HEK293T (cell line): ENCODE data around the gene CLEC18A.

Experiments
- ARNT ChIP-seq: fragments of 450-650 bp; IDR thresholded peaks from 2 replicates; pipeline ENCODE4 v1.6.1; 2017; ENCODE audit warnings: mild to moderate bottlenecking
- BHLHE40 ChIP-seq: fragments of 450-650 bp; IDR thresholded peaks from 2 replicates; pipeline ENCODE4 v1.6.1; 2016; ENCODE audit warnings: mild to moderate bottlenecking, moderate library complexity, borderline replicate concordance
- CTBP1 ChIP-seq: fragments of 450-650 bp; IDR thresholded peaks from 2 replicates; pipeline ENCODE4 v1.6.1; 2016; ENCODE audit warnings: borderline replicate concordance
- ELF4 ChIP-seq: fragments of 450-650 bp; IDR thresholded peaks from 2 replicates; pipeline ENCODE4 v1.6.1; 2017; ENCODE audit warnings: antibody characterized with exemption
- FOXA1 ChIP-seq: fragments of 450-650 bp; IDR thresholded peaks from 2 replicates; pipeline ENCODE4 v1.6.1; 2016; ENCODE audit warnings: mild to moderate bottlenecking
- FOXK2 ChIP-seq: fragments of 450-650 bp; IDR thresholded peaks from 2 replicates; pipeline ENCODE4 v1.6.1; 2016; ENCODE audit warnings: mild to moderate bottlenecking
- FOXM1 ChIP-seq: fragments of 450-650 bp; IDR thresholded peaks from 2 replicates; pipeline ENCODE4 v1.6.1; 2017; ENCODE audit warnings: mild to moderate bottlenecking, borderline replicate concordance
- HDGF ChIP-seq: fragments of 450-650 bp; IDR thresholded peaks from 2 replicates; pipeline ENCODE4 v1.6.1; 2017; ENCODE audit warnings: antibody characterized with exemption, borderline replicate concordance
- L3MBTL2 ChIP-seq: fragments of 450-650 bp; conservative IDR thresholded peaks from 2 replicates; pipeline ENCODE4 v1.6.1; 2016; ENCODE audit warnings: mild to moderate bottlenecking
- LEF1 ChIP-seq: fragments of 450-650 bp; IDR thresholded peaks from 2 replicates; pipeline ENCODE4 v1.6.1; 2017; ENCODE audit warnings: mild to moderate bottlenecking, borderline replicate concordance
- SP1 ChIP-seq: fragments of 450-650 bp; IDR thresholded peaks from 2 replicates; pipeline ENCODE4 v1.6.1; 2017
- SUZ12 ChIP-seq: fragments of 450-650 bp; IDR thresholded peaks from 2 replicates; pipeline ENCODE4 v1.6.1; 2016; ENCODE audit warnings: mild to moderate bottlenecking
- TARDBP ChIP-seq: fragments of 450-650 bp; IDR thresholded peaks from 2 replicates; pipeline ENCODE4 v1.6.1; 2016

GRCh38 chr16:69922200-69922599, 28.9 kb upstream of the CLEC18A start:
- TF ChIP-seq ARNT, result no peak
- no peak for TF ChIP-seq FOXK2
- TF ChIP-seq FOXM1, result no peak
- no peak for TF ChIP-seq SP1
- no peak for TF ChIP-seq CTBP1
- no peak for TF ChIP-seq BHLHE40
- TF ChIP-seq HDGF, result no peak
- no peak for TF ChIP-seq FOXA1
- no peak for TF ChIP-seq LEF1
- TF ChIP-seq SUZ12, result no peak
- TF ChIP-seq L3MBTL2, result no peak
- TF ChIP-seq TARDBP, result no peak
- no peak for TF ChIP-seq ELF4
